Glutamatergic neuron (in vitro differentiated cells): ENCODE measurements around the gene DAZAP1. TPM values are rescaled to one million over a fixed set of nuclear protein-coding genes. Genes with fewer than 3 reads are reported as not detected.
A peak's percentile ranks its signal among the peaks of the same experiment; 100 is the strongest.

Experiments
- DNase-seq: peaks from one replicate; pipeline ENCODE4 v3.0.0; 2022
- H3K27ac Mint-ChIP-seq: one replicate; pipeline ENCODE4 v1.8.0; 2020; ENCODE audit warnings: mild to moderate bottlenecking, mixed read lengths, inconsistent platforms; ENCODE audit not compliant: unreplicated experiment
- H3K27me3 Mint-ChIP-seq: one replicate; pipeline ENCODE4 v1.8.0; 2020; ENCODE audit warnings: mild to moderate bottlenecking, moderate library complexity, mixed read lengths, inconsistent platforms; ENCODE audit not compliant: unreplicated experiment
- H3K36me3 Mint-ChIP-seq: one replicate; pipeline ENCODE4 v1.8.0; 2020; ENCODE audit warnings: mild to moderate bottlenecking, mixed read lengths, inconsistent platforms; ENCODE audit not compliant: unreplicated experiment
- H3K4me1 Mint-ChIP-seq: one replicate; pipeline ENCODE4 v1.8.0; 2020; ENCODE audit warnings: mild to moderate bottlenecking, low read depth, mixed read lengths, inconsistent platforms; ENCODE audit not compliant: unreplicated experiment
- H3K4me3 Mint-ChIP-seq: one replicate; pipeline ENCODE4 v1.8.0; 2020; ENCODE audit warnings: mild to moderate bottlenecking, mixed read lengths, inconsistent platforms; ENCODE audit not compliant: unreplicated experiment
- H3K9me3 Mint-ChIP-seq: one replicate; pipeline ENCODE4 v1.8.0; 2020; ENCODE audit warnings: mild to moderate bottlenecking, moderate library complexity, mixed read lengths, inconsistent platforms; ENCODE audit not compliant: unreplicated experiment
- CTCF ChIP-seq: fragments of 200-600 bp; sonication (generic); IDR thresholded peaks from one replicate; pipeline ENCODE4 v1.5.0; 2021; ENCODE audit not compliant: partially characterized antibody, unreplicated experiment
- total RNA-seq: library from RNA; stranded (reverse); fragmentation: NEBNext Ultra II Directional; extraction: Animal tissue kit (Norgen Biotek cat#: 25700); gene quantifications from one replicate; pipeline ENCODE4 v1.2.1, GENCODE V29; 2021; ENCODE audit not compliant: unreplicated experiment

The DAZAP1 gene
- total RNA-seq, 1 donor from 2014 or later, result 135 TPM

- Mint-ChIP-seq H3K4me1 (peaks cover 14% of the 10 kb centered on the region), H3K27me3 (peaks cover 20% of the 10 kb centered on the region), H3K27ac (no peak overlapping the region), H3K9me3 (peaks cover 21% of the 10 kb centered on the region), H3K4me3 (no peak overlapping the region), H3K36me3 (peaks cover 6% of the 10 kb centered on the region)
- peak; percentile 88 for DNase-seq
- TF ChIP-seq CTCF, result no peak
Observed at GRCh38 chr19:1445932-1446712, 38.7 kb downstream of the DAZAP1 start.

GRCh38 chr19:1446713-1447481 lies 39.5 kb downstream of the DAZAP1 start:
- TF ChIP-seq CTCF, result no peak
- Mint-ChIP-seq H3K27me3 (peaks cover 24% of the 10 kb centered on the region), H3K9me3 (peaks cover 22% of the 10 kb centered on the region), H3K4me1 (peaks cover 14% of the 10 kb centered on the region), H3K36me3 (peaks cover 6% of the 10 kb centered on the region), H3K27ac (peak overlapping the region; percentile 76), H3K4me3 (peak overlapping the region; percentile 90)
- DNase-seq, result peak; percentile 69

DNA sequence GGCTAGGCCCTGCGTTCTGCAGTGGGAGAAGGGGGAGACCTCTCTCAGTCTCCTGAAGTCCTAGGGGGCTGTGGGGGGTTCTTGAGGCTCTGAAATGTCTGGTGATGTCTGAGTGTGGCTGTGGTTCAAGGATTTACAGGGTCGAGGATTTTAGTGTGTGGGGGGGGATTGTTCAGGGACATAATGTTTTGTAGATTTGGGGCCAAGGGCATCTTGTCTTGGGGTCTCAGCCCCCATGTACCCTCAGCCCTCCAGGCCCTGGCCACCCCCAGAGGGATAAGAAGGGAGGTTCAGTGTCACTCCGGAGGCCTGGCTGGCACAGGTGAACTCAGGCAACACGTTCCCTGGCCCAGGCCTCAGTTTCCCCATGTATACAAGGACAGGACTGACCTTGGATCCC lies 40.1 kb downstream of the DAZAP1 start:
- Mint-ChIP-seq H3K9me3 (peaks cover 23% of the 10 kb centered on the region), H3K27me3 (peaks cover 26% of the 10 kb centered on the region), H3K36me3 (peaks cover 6% of the 10 kb centered on the region), H3K4me3 (peak overlapping the region; percentile 90), H3K4me1 (peaks cover 14% of the 10 kb centered on the region), H3K27ac (peak overlapping the region; percentile 76)
- no peak for DNase-seq
- no peak for TF ChIP-seq CTCF

- Mint-ChIP-seq H3K27me3 (peaks cover 26% of the 10 kb centered on the region), H3K9me3 (peaks cover 24% of the 10 kb centered on the region), H3K4me1 (peaks cover 14% of the 10 kb centered on the region), H3K27ac (peak overlapping the region; percentile 43), H3K36me3 (peaks cover 6% of the 10 kb centered on the region), H3K4me3 (peak overlapping the region; percentile 90)
- TF ChIP-seq CTCF, result no peak
- DNase-seq, result no peak
Observed at GRCh38 chr19:1447944-1448343, 40.6 kb downstream of the DAZAP1 start.
